Measurements from ENCODE around the gene NOL6. TPM values are rescaled to one million over a fixed set of nuclear protein-coding genes. Genes with fewer than 3 reads are reported as not detected.
A peak's percentile ranks its signal among the peaks of the same experiment; 100 is the strongest.

Gene NOL6
- total and polyA plus RNA-seq, 2 of the 13 experiments (the other 11 are each of a cell fraction or from before 2014, with no cell fraction given), result 17.0 to 30.2 TPM

- peak; percentile 98 for TF ChIP-seq AHDC1 (CRISPR knock-in tag; IDR thresholded peaks at IDR 0.05; ENCODE audit: borderline replicate concordance)
- TF ChIP-seq ZNF362 (CRISPR knock-in tag; IDR thresholded peaks at IDR 0.05; ENCODE audit: borderline replicate concordance), result peak; percentile 80; the same call in 1 of the 2 replicates
- no peak; the same call in 1 of the 2 replicates for TF ChIP-seq ZSCAN20 (CRISPR knock-in tag; IDR thresholded peaks at IDR 0.05; ENCODE audit: borderline replicate concordance)
- TF ChIP-seq GABPA (IDR thresholded peaks at IDR 0.05; ENCODE audit: low read depth, low read length), result no peak
- TF ChIP-seq GABPA (CRISPR knock-in tag; IDR thresholded peaks at IDR 0.05; ENCODE audit: low read depth), result peak; percentile 70
- TF ChIP-seq ATF5 (CRISPR knock-in tag; IDR thresholded peaks at IDR 0.05; ENCODE audit: low read depth), result no peak
- TF ChIP-seq ZHX2 (IDR thresholded peaks at IDR 0.05; ENCODE audit: low read depth), result peak; percentile 74
- no peak; the same call in 1 of the 2 replicates for TF ChIP-seq ZHX2 (CRISPR knock-in tag; IDR thresholded peaks at IDR 0.05; ENCODE audit: borderline replicate concordance)
- TF ChIP-seq GATAD2A (CRISPR knock-in tag; IDR thresholded peaks at IDR 0.05), result peak; percentile 98
- TF ChIP-seq ZNF530 (CRISPR knock-in tag; IDR thresholded peaks at IDR 0.05; ENCODE audit: low read depth), result no peak
- TF ChIP-seq ZNF343 (CRISPR knock-in tag; IDR thresholded peaks at IDR 0.05), result peak; percentile 57; the same call in 1 of the 2 replicates
- no peak for TF ChIP-seq PAF1 (CRISPR knock-in tag; IDR thresholded peaks at IDR 0.05)
- no peak for TF ChIP-seq SMARCC2 (IDR thresholded peaks at IDR 0.05)
Observed at GRCh38 chr9:33415501-33416038, 58.2 kb downstream of the NOL6 start (continued).

Data from HepG2 (cell line).